Neural cell (in vitro differentiated cells): ENCODE data around the gene ITGAE.

Experiments
- EP300 ChIP-seq: fragments of 450-650 bp; conservative IDR thresholded peaks from 2 replicates; pipeline ENCODE4 v1.6.1; 2014; ENCODE audit warnings: antibody characterized with exemption, mild to moderate bottlenecking, moderate library complexity; ENCODE audit not compliant: poor library complexity, severe bottlenecking
- POLR2AphosphoS5 ChIP-seq: IDR thresholded peaks from 2 replicates; pipeline ENCODE4 v1.6.1; 2012
- RAD21 ChIP-seq: fragments of 450-650 bp; conservative IDR thresholded peaks from 2 replicates; pipeline ENCODE4 v1.6.1; 2014; ENCODE audit warnings: antibody characterized with exemption, mild to moderate bottlenecking, moderate library complexity
- SMC3 ChIP-seq: fragments of 450-650 bp; conservative IDR thresholded peaks from 2 replicates; pipeline ENCODE4 v1.6.1; 2014; ENCODE audit warnings: antibody characterized with exemption, mild to moderate bottlenecking, moderate library complexity; ENCODE audit not compliant: poor library complexity
- TAF1 ChIP-seq: IDR thresholded peaks from 2 replicates; pipeline ENCODE4 v1.6.1; 2012; ENCODE audit warnings: low read depth
- TF ChIP-seq, protein P1 (sequence below): fragments of 450-650 bp; IDR thresholded peaks from 2 replicates; pipeline ENCODE4 v1.5.1; 2014; ENCODE audit warnings: antibody characterized with exemption, mild to moderate bottlenecking, moderate library complexity; ENCODE audit not compliant: poor library complexity, severe bottlenecking

DNA sequence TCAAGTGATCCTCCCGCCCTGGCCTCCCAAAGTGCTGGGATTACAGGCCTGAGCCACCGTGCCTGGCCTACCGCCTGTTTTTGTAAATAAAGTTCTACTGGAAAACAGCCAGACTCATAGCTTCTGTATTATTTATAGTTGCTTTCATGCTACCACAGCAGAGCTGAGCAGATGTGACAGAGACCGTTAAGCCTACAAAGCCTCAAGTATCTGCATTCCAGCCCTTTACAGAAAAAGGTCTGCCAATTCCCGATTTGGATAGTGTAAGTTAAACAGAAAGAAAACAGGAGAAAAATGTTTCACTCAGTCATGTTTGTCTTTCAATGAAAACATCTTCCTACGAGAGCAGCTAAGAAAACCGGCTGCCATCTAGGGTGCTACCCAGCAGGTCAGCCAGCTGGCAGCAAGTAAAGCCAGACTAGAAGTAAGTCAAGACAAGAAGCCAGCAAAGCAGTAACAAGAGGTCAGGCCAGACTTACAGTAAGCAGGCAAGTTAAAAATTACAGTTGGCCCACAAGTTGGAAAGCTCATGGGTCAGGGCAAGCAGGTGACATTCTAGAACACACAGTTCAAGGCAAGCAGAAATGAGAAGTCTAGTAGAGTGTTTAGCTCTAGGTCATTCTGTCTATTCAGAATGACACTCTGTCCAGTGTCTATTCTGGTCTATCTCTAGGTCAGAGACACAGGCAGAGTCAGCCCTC lies 27.3 kb upstream of the ITGAE start:
- TF ChIP-seq, protein P1, sequence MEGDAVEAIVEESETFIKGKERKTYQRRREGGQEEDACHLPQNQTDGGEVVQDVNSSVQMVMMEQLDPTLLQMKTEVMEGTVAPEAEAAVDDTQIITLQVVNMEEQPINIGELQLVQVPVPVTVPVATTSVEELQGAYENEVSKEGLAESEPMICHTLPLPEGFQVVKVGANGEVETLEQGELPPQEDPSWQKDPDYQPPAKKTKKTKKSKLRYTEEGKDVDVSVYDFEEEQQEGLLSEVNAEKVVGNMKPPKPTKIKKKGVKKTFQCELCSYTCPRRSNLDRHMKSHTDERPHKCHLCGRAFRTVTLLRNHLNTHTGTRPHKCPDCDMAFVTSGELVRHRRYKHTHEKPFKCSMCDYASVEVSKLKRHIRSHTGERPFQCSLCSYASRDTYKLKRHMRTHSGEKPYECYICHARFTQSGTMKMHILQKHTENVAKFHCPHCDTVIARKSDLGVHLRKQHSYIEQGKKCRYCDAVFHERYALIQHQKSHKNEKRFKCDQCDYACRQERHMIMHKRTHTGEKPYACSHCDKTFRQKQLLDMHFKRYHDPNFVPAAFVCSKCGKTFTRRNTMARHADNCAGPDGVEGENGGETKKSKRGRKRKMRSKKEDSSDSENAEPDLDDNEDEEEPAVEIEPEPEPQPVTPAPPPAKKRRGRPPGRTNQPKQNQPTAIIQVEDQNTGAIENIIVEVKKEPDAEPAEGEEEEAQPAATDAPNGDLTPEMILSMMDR: no peak
- TF ChIP-seq EP300: no peak
- TF ChIP-seq TAF1: no peak
- no peak for TF ChIP-seq POLR2AphosphoS5
- no peak for TF ChIP-seq RAD21
- TF ChIP-seq SMC3: no peak
